Cardiac muscle cell (in vitro differentiated cells and primary cell): ENCODE results near the gene NRP2. TPM values are rescaled to one million over a fixed set of nuclear protein-coding genes. Genes with fewer than 3 reads are reported as not detected.
A peak's percentile ranks its signal among the peaks of the same experiment; 100 is the strongest.

Source experiments
- DNase-seq, 2 donors: peaks; one replicate each; pipeline versions ENCODE4 v3.0.0 to v3.0.0-alpha.2; 2010 to 2017; ENCODE audit warnings: low read depth in 1 of 2, low spot score in 1 of 2
- H3K27ac ChIP-seq: fragments of 200-600 bp; sonication (generic); 2 replicates; pipeline ENCODE4 v1.5.1; 2016
- H3K27me3 ChIP-seq: fragments of 200-600 bp; sonication (generic); 2 replicates; pipeline ENCODE4 v1.6.0; 2016; ENCODE audit warnings: control low read depth
- H3K36me3 ChIP-seq: fragments of 200-600 bp; sonication (generic); 2 replicates; pipeline ENCODE4 v1.5.1; 2016; ENCODE audit warnings: control low read depth
- H3K4me1 ChIP-seq: fragments of 200-600 bp; sonication (generic); 2 replicates; pipeline ENCODE4 v1.8.1; 2017; ENCODE audit warnings: low read depth, mild to moderate bottlenecking, mixed run types
- H3K4me3 ChIP-seq: fragments of 200-600 bp; sonication (generic); 2 replicates; pipeline ENCODE4 v1.5.1; 2016; ENCODE audit warnings: mild to moderate bottlenecking
- H3K9me3 ChIP-seq: fragments of 200-600 bp; sonication (generic); 2 replicates; pipeline ENCODE4 v1.5.1; 2017; ENCODE audit warnings: low read depth, mild to moderate bottlenecking, control low read depth
- polyA plus RNA-seq: library from polyadenylated mRNA; unstranded; fragments of >200 nt; fragmentation: Nextera tagmentation; extraction: Ambion mirVana; gene quantifications from 2 replicates; pipeline ENCODE4 v1.2.1, GENCODE V29; 2016
- total RNA-seq: library from RNA; depleted of rRNA; stranded (reverse); fragments of >200 nt; gene quantifications from 2 replicates; pipeline ENCODE4 v1.2.3, GENCODE V29; 2016
- TF ChIP-seq, protein P1 (sequence below): IDR thresholded peaks from 2 replicates; pipeline ENCODE4 v1.5.1; 2012; ENCODE audit warnings: low read depth, mild to moderate bottlenecking, low read length

Gene NRP2
- total and polyA plus RNA-seq, 2 experiments from 2014 or later, result 35.2 to 166 TPM

DNA sequence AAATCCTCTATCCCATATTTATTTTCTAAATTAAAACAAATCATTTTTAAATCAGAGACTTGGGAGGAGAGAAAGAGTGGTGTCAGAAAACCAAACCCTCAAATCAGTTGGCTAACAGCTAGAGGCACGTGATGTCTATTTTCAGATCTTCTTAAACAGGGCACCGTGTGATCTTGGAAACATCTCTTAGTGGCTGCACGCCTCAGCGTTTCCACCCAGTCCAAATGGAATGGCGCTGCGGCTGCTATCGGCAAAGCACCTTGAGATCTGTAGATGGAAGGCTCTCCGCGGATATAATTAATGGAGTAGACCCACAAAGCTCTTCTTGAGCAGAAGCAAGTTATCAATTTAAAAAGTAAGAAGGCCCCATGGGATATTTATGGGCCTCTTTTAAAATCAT is 50.0 kb downstream of the NRP2 start:
- Histone ChIP-seq H3K27ac (no peak overlapping the region), H3K36me3 (peaks cover 3% of the 10 kb centered on the region), H3K9me3 (no peaks in the 10 kb centered on the region), H3K4me1 (peaks cover 8% of the 10 kb centered on the region), H3K27me3 (no peaks in the 10 kb centered on the region), H3K4me3 (no peak overlapping the region)
- DNase-seq, result no peak
- TF ChIP-seq, protein P1, sequence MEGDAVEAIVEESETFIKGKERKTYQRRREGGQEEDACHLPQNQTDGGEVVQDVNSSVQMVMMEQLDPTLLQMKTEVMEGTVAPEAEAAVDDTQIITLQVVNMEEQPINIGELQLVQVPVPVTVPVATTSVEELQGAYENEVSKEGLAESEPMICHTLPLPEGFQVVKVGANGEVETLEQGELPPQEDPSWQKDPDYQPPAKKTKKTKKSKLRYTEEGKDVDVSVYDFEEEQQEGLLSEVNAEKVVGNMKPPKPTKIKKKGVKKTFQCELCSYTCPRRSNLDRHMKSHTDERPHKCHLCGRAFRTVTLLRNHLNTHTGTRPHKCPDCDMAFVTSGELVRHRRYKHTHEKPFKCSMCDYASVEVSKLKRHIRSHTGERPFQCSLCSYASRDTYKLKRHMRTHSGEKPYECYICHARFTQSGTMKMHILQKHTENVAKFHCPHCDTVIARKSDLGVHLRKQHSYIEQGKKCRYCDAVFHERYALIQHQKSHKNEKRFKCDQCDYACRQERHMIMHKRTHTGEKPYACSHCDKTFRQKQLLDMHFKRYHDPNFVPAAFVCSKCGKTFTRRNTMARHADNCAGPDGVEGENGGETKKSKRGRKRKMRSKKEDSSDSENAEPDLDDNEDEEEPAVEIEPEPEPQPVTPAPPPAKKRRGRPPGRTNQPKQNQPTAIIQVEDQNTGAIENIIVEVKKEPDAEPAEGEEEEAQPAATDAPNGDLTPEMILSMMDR, result no peak

DNA sequence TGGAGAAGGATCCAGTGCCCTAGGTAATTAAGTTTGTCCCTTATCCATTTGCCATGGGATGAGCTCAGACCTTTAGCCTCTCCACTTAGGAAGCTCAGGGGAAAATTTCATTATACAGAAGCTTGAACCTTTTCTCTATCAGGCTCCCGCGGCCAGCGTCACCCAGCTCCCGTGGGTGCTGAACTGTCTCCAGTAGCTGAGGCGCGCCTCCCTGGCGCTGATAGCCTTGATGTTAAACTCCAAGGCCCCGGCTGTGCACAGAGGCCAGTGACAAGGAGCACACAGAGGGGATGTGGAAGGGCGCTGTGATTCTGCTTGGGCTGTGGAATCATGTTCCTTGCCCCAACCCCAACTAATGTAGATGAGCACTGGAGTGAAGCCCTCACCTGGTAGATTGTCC is 50.8 kb downstream of the NRP2 start:
- TF ChIP-seq, protein P1, result no peak
- no peak overlapping the region for H3K4me3 ChIP-seq
- no peaks in the 10 kb centered on the region for H3K27me3 ChIP-seq
- no peaks in the 10 kb centered on the region for H3K9me3 ChIP-seq
- no peak for DNase-seq
- peaks cover 3% of the 10 kb centered on the region for H3K36me3 ChIP-seq
- peaks cover 8% of the 10 kb centered on the region for H3K4me1 ChIP-seq
- no peak overlapping the region for H3K27ac ChIP-seq

DNA sequence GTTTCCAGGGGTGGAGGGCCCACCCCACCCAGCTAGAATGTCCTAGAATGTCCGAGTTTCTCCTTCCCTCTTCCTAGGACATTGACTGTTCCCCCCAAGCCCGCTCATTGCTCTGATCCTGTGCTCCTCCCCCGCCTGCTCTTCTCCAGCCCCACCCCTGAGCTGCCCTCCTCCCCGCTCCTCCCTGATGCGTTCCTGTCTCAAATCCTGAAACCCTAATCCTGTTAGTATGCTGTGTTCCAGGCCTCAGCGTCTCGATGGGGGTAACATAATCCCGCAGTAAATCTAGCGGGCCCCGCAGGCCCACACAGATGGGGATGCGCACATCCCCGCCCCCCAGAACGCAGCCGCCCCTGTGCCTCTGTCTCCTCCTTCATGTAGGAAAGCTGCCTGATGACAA is 51.3 kb downstream of the NRP2 start:
- peaks cover 8% of the 10 kb centered on the region for H3K36me3 ChIP-seq
- no peak overlapping the region for H3K4me3 ChIP-seq
- no peaks in the 10 kb centered on the region for H3K27me3 ChIP-seq
- TF ChIP-seq, protein P1, result no peak
- no peak overlapping the region for H3K27ac ChIP-seq
- peaks cover 8% of the 10 kb centered on the region for H3K4me1 ChIP-seq
- H3K9me3 ChIP-seq, result no peaks in the 10 kb centered on the region
- DNase-seq, result no peak

DNA sequence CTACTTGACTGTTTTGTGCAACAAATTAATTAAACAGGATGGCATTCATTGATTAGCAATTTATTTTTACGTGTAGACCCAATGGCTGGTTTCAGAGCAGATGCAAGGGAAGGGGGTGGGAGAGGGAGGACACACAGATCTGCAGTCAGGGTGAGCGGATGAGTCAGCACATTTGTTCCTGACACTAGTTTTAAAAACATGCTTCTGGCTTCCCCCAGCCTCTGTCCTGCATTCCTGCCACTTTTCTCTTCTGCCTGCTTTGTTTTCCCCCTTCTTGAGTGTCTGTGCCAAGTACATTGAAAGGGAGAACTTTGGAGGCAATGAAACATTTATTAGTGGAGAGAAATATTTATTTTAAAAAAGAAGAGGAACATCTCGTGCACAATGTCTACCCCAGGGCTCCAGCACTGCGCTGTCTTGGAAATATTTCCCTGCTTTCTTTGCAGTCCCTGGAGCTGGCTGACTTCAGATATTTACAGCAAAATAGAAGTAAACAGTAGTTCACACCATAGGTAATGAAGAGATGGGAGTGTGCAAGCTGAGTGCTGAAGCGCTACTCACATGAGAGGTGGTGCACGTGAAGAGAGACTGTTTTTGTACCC is 52.2 kb downstream of the NRP2 start:
- no peak overlapping the region for H3K4me3 ChIP-seq
- TF ChIP-seq, protein P1, result no peak
- peaks cover 8% of the 10 kb centered on the region for H3K36me3 ChIP-seq
- no peak overlapping the region for H3K27ac ChIP-seq
- no peaks in the 10 kb centered on the region for H3K27me3 ChIP-seq
- peaks cover 8% of the 10 kb centered on the region for H3K4me1 ChIP-seq
- H3K9me3 ChIP-seq, result no peaks in the 10 kb centered on the region
- DNase-seq, result peak; percentile 55 to 94

DNA sequence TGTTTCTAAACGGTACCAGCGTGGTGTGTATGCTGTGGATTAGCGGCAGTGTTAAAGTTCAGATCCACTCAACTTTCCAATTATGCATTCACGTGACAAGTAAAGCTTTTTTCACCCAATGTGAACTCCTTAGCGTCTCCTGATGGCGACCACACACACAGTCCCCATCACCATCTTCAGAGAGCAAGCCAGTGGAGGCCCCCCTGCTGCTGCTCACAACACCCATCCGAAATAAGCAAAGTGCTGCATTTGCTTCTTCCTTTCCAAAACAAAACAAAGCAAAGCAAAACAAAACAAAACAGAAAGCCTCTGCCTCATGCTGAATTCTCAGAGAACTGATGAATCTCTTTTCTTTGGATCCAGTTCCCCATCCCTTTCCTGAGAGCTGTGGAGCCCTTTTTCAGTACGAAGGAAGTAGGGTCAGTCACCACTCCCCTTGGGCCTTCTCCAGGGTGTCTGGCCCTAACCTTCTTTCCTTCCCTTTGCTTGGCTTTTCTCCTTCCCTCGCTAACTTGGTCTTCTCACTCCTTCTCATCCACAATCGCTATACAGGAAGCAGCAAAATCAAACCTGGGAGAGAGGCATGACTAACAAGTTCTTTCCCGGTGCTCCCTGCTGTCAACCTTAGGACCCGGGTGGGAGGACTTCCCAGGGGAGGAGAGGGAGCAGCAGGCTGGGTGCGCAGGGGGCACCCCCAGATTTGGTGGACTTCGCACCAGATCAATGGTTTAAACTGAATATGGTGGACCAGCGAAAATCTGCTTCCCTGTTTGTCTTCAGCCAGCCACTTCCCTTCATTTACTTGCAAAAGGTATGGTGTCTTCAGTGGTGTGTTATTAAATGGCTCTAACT is 56.0 kb downstream of the NRP2 start:
- no peaks in the 10 kb centered on the region for H3K27me3 ChIP-seq
- H3K36me3 ChIP-seq, result peaks cover 33% of the 10 kb centered on the region
- H3K9me3 ChIP-seq, result no peaks in the 10 kb centered on the region
- no peak overlapping the region for H3K4me3 ChIP-seq
- peak in 1 of 2 donors; percentile 35 for DNase-seq
- H3K27ac ChIP-seq, result no peak overlapping the region
- peaks cover 8% of the 10 kb centered on the region for H3K4me1 ChIP-seq
- TF ChIP-seq, protein P1, result peak; percentile 10
